Astrocyte (in vitro differentiated cells and primary cell): Measurements from ENCODE around the gene ZNF628. TPM values are rescaled to one million over a fixed set of nuclear protein-coding genes. Genes with fewer than 3 reads are reported as not detected.
A peak's percentile ranks its signal among the peaks of the same experiment; 100 is the strongest.

Experiments used
- DNase-seq: peaks from one replicate; pipeline ENCODE4 v3.0.0-alpha.2; 2010; ENCODE audit warnings: low read depth
- FAIRE-seq: peaks from 2 replicates; lab custom pipeline; 2011; peaks lifted over from hg19 to GRCh38; lab: Jason Lieb, UNC
- H2AFZ ChIP-seq: 2 replicates; pipeline ENCODE4 v1.6.0; 2012; ENCODE audit warnings: low read depth, low read length, inconsistent platforms
- H3K27ac ChIP-seq: 2 replicates; pipeline ENCODE4 v1.5.1; 2011; ENCODE audit warnings: low read depth, low read length, inconsistent platforms
- H3K27me3 ChIP-seq: 2 replicates; pipeline ENCODE4 v1.6.0; 2011; ENCODE audit warnings: low read length, inconsistent platforms; ENCODE audit not compliant: insufficient read depth
- H3K36me3 ChIP-seq: 2 replicates; pipeline ENCODE4 v1.5.1; 2011; ENCODE audit warnings: low read length, inconsistent platforms; ENCODE audit not compliant: insufficient read depth
- H3K4me1 ChIP-seq: 2 replicates; pipeline ENCODE4 v1.5.1; 2011; ENCODE audit warnings: low read length, inconsistent platforms; ENCODE audit not compliant: insufficient read depth
- H3K4me2 ChIP-seq: 2 replicates; pipeline ENCODE4 v1.6.0; 2012; ENCODE audit warnings: low read length, inconsistent platforms
- H3K4me3 ChIP-seq: 2 replicates; pipeline ENCODE4 v1.5.1; 2011; ENCODE audit warnings: low read depth, mild to moderate bottlenecking, low read length, inconsistent platforms; ENCODE audit not compliant: insufficient read depth
- H3K79me2 ChIP-seq: 2 replicates; pipeline ENCODE4 v1.6.0; 2012; ENCODE audit warnings: mild to moderate bottlenecking, low read length, inconsistent platforms; ENCODE audit not compliant: insufficient read depth
- H3K9ac ChIP-seq: 2 replicates; pipeline ENCODE4 v1.6.0; 2012; ENCODE audit warnings: mild to moderate bottlenecking, low read length, inconsistent platforms
- H3K9me3 ChIP-seq: 2 replicates; pipeline ENCODE4 v1.5.1; 2012; ENCODE audit warnings: low read depth, mild to moderate bottlenecking, low read length, inconsistent platforms; ENCODE audit not compliant: insufficient read depth
- H4K20me1 ChIP-seq: 2 replicates; pipeline ENCODE4 v1.6.0; 2012; ENCODE audit warnings: low read length, inconsistent platforms; ENCODE audit not compliant: insufficient read depth
- H3K27ac Mint-ChIP-seq: one replicate; pipeline ENCODE4 v1.8.0; 2021; ENCODE audit warnings: mild to moderate bottlenecking, mixed read lengths; ENCODE audit not compliant: unreplicated experiment
- H3K27me3 Mint-ChIP-seq: one replicate; pipeline ENCODE4 v1.8.0; 2021; ENCODE audit warnings: low read depth, mixed read lengths; ENCODE audit not compliant: unreplicated experiment
- H3K36me3 Mint-ChIP-seq: one replicate; pipeline ENCODE4 v1.8.0; 2021; ENCODE audit warnings: low read depth, mixed read lengths; ENCODE audit not compliant: unreplicated experiment
- H3K4me1 Mint-ChIP-seq: one replicate; pipeline ENCODE4 v1.8.0; 2021; ENCODE audit warnings: low read depth, mixed read lengths; ENCODE audit not compliant: unreplicated experiment
- H3K4me3 Mint-ChIP-seq: one replicate; pipeline ENCODE4 v1.8.0; 2021; ENCODE audit warnings: mild to moderate bottlenecking, moderate library complexity, mixed read lengths; ENCODE audit not compliant: unreplicated experiment
- H3K9me3 Mint-ChIP-seq: one replicate; pipeline ENCODE4 v1.8.0; 2021; ENCODE audit warnings: mild to moderate bottlenecking, mixed read lengths; ENCODE audit not compliant: unreplicated experiment
- CTCF ChIP-seq: IDR thresholded peaks from 2 replicates; pipeline ENCODE4 v1.5.1; 2011; ENCODE audit warnings: low read depth, mild to moderate bottlenecking, inconsistent platforms, low read length, moderate library complexity; ENCODE audit not compliant: insufficient read depth
- EZH2 ChIP-seq: IDR thresholded peaks from 2 replicates; pipeline ENCODE4 v1.6.1; 2012; ENCODE audit warnings: mild to moderate bottlenecking, low read length, inconsistent platforms; ENCODE audit not compliant: insufficient read depth
- total RNA-seq: library from RNA; stranded (reverse); gene quantifications from 2 replicates; pipeline ENCODE4 v1.2.1, GENCODE V29; 2021

The ZNF628 gene
- total RNA-seq, 1 donor from 2014 or later = 9.9 TPM

GRCh38 chr19:55451965-55452748 lies 24.3 kb upstream of the ZNF628 start:
- H3K4me3 Mint-ChIP-seq = no peak overlapping the region
- no peaks in the 10 kb centered on the region for H3K4me1 ChIP-seq

DNA sequence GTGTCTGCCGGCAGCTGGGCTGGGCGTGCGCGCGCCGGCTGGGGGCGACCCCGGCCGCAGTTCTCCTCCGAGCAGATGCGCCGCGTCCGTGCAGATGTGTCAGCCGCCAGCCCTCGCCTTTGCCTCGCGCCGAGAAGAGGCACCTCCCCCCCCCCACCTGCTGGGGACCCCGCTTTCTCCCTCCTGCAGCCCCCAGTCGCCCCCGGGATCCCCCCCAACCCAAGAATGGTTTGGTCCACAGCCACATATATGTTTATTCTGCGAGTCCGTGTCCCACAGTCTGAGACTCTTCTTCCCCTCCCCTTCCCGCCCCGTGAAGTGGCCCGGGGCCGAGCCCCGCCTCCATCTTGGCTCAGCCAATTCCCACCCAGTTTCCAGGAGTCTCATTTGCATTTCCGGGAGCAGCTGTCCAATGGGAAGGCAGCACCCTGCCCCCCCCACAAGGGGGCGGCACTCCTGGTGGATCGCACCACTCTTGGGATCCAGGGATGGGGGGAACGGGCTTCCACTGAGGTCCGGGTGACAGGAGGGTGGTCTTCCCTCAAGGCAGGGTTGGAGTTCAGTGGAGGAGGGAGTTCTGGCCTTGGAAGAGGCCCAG lies 23.6 kb upstream of the ZNF628 start:
- no peak overlapping the region for H3K4me3 Mint-ChIP-seq
- H3K27ac Mint-ChIP-seq = no peak overlapping the region
- Histone ChIP-seq H2AFZ (no peak overlapping the region), H3K79me2 (no peaks in the 10 kb centered on the region), H3K9ac (no peak overlapping the region), H3K27ac (no peak overlapping the region), H3K9me3 (no peaks in the 10 kb centered on the region), H3K4me2 (peak overlapping the region; percentile 66), H3K27me3 (peaks cover 16% of the 10 kb centered on the region), H3K36me3 (no peaks in the 10 kb centered on the region), H3K4me3 (no peak overlapping the region), H3K4me1 (no peaks in the 10 kb centered on the region), H4K20me1 (peaks cover 30% of the 10 kb centered on the region)
- H3K4me1 Mint-ChIP-seq = no peaks in the 10 kb centered on the region
- DNase-seq (peak; percentile 59), FAIRE-seq (no peak)
- peaks cover 15% of the 10 kb centered on the region for H3K27me3 Mint-ChIP-seq
- TF ChIP-seq CTCF (no peak), EZH2 (no peak)
- peaks cover 10% of the 10 kb centered on the region for H3K36me3 Mint-ChIP-seq
- peaks cover 3% of the 10 kb centered on the region for H3K9me3 Mint-ChIP-seq

More at GRCh38 chr19:55451965-55452748, 24.3 kb upstream of the ZNF628 start:
- Mint-ChIP-seq H3K36me3 (peaks cover 10% of the 10 kb centered on the region), H3K9me3 (peaks cover 3% of the 10 kb centered on the region), H3K27ac (no peak overlapping the region), H3K27me3 (peaks cover 15% of the 10 kb centered on the region), H3K4me1 (no peaks in the 10 kb centered on the region)
- Histone ChIP-seq H2AFZ (no peak overlapping the region), H3K4me3 (no peak overlapping the region), H3K27ac (no peak overlapping the region), H3K27me3 (peaks cover 20% of the 10 kb centered on the region), H3K36me3 (no peaks in the 10 kb centered on the region), H3K4me2 (peak overlapping the region; percentile 66), H3K9ac (no peak overlapping the region), H3K79me2 (no peaks in the 10 kb centered on the region), H3K9me3 (no peaks in the 10 kb centered on the region), H4K20me1 (peaks cover 30% of the 10 kb centered on the region)
- TF ChIP-seq EZH2 (peak; percentile 76), CTCF (no peak)
- no peak for DNase-seq
- no peak for FAIRE-seq
